Ascending aorta (tissue), 2 donors: ENCODE results near the gene CLEC2A. TPM values are rescaled to one million over a fixed set of nuclear protein-coding genes. Genes with fewer than 3 reads are reported as not detected.

ENCODE experiments used
- DNase-seq, 2 donors: peaks; one replicate each; pipeline ENCODE4 v3.0.0-alpha.2; 2019; ENCODE audit warnings: low spot score in 2 of 2
- H3K27ac ChIP-seq, 2 donors: fragments of 200-600 bp; sonication (generic); one replicate each; pipeline ENCODE4 v1.5.1; 2016 to 2017; ENCODE audit warnings: mild to moderate bottlenecking in 1 of 2
- H3K27me3 ChIP-seq: fragments of 200-600 bp; sonication (generic); one replicate; pipeline ENCODE4 v1.5.1; 2017
- H3K36me3 ChIP-seq, 2 donors: fragments of 200-600 bp; sonication (generic); one replicate each; pipeline ENCODE4 v1.5.1; 2016
- H3K4me1 ChIP-seq, 2 donors: fragments of 200-600 bp; sonication (generic); one replicate each; pipeline ENCODE4 v1.5.1; 2016 to 2017; ENCODE audit warnings: mild to moderate bottlenecking in 1 of 2
- H3K4me3 ChIP-seq, 2 donors: fragments of 200-600 bp; sonication (generic); one replicate each; pipeline ENCODE4 v1.5.1; 2016 to 2017; ENCODE audit warnings: mild to moderate bottlenecking in 1 of 2
- H3K9me3 ChIP-seq, 2 donors: fragments of 200-600 bp; sonication (generic); one replicate each; pipeline ENCODE4 v1.5.1; 2016
- intact Hi-C: fragments of 100-400 bp; cut with DNase I; formaldehyde crosslinking; loops from one replicate; pipeline ENCODE4 v1.15.1; 2023
- total RNA-seq: library from RNA; depleted of rRNA; stranded (reverse); fragments of >200 nt; gene quantifications from one replicate; pipeline ENCODE4 v1.1.0, GENCODE V29; 2016
- TF ChIP-seq, protein P1 (sequence below), 3 experiments: fragments of 200-600 bp in 2 of 3; fragments of 450-650 bp in 1 of 3; sonication (generic) in 2 of 3; IDR thresholded peaks; one replicate each; pipeline ENCODE4 v1.5.1; 2016 to 2019; ENCODE audit warnings: antibody characterized with exemption in 3 of 3, mild to moderate bottlenecking in 1 of 3, moderate library complexity in 1 of 3

The CLEC2A gene
- total RNA-seq, 1 donor from 2014 or later: not detected

DNA sequence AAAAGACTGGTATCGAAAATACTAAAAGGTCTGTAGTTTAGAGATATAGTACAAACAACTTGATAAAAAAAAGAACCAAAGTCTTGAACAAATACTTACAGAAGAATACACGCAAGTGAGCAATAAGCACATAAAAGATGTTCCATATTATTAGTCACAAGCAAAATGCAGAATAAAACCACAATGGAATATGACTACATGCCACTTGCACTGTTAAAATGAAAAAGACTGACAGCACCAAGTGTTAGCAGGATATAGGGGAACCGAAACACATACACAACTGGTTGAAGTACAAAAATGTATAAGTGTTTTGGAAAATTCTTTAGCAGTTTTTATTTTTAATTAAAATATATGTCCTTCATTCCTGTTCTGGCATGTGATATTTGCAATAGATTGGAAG, 3.6 kb downstream of the CLEC2A start:
- no peaks in the 10 kb centered on the region for H3K36me3 ChIP-seq
- H3K4me1 ChIP-seq: no peaks in the 10 kb centered on the region
- intact Hi-C loops: no loop called here
- no peak for DNase-seq
- no peak overlapping the region for H3K27ac ChIP-seq
- H3K27me3 ChIP-seq: no peaks in the 10 kb centered on the region
- no peaks in the 10 kb centered on the region for H3K9me3 ChIP-seq
- no peak overlapping the region for H3K4me3 ChIP-seq
- TF ChIP-seq, protein P1, sequence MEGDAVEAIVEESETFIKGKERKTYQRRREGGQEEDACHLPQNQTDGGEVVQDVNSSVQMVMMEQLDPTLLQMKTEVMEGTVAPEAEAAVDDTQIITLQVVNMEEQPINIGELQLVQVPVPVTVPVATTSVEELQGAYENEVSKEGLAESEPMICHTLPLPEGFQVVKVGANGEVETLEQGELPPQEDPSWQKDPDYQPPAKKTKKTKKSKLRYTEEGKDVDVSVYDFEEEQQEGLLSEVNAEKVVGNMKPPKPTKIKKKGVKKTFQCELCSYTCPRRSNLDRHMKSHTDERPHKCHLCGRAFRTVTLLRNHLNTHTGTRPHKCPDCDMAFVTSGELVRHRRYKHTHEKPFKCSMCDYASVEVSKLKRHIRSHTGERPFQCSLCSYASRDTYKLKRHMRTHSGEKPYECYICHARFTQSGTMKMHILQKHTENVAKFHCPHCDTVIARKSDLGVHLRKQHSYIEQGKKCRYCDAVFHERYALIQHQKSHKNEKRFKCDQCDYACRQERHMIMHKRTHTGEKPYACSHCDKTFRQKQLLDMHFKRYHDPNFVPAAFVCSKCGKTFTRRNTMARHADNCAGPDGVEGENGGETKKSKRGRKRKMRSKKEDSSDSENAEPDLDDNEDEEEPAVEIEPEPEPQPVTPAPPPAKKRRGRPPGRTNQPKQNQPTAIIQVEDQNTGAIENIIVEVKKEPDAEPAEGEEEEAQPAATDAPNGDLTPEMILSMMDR (IDR thresholded peaks at IDR 0.05): no peak

DNA sequence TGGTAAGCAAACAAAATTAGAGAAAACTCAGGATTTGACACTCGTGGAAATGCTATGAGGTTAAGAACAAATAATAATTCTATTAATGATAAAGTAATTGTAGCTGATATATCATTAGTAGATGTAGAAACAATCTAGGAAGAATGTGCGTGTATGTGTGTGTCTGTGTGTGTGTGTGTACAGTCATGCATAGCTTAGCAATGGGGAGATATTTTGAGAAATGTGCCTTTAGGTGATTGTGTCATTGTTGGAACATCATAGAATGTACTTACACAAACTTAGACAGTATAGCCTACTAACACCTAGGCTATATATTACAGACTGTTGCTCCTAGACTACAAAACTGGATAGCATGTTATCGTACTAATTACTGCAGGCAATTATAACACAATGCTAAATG, 5.3 kb downstream of the CLEC2A start:
- H3K27ac ChIP-seq: no peak overlapping the region
- DNase-seq: no peak
- H3K27me3 ChIP-seq: no peaks in the 10 kb centered on the region
- TF ChIP-seq, protein P1 (IDR thresholded peaks at IDR 0.05): no peak
- H3K4me3 ChIP-seq: no peak overlapping the region
- H3K36me3 ChIP-seq: no peaks in the 10 kb centered on the region
- intact Hi-C loops: loop anchor here (2.0 kb wide), 1 partner anchor 176 kb away; no protein-coding TSS in a partner anchor
- H3K9me3 ChIP-seq: no peaks in the 10 kb centered on the region
- no peaks in the 10 kb centered on the region for H3K4me1 ChIP-seq

DNA sequence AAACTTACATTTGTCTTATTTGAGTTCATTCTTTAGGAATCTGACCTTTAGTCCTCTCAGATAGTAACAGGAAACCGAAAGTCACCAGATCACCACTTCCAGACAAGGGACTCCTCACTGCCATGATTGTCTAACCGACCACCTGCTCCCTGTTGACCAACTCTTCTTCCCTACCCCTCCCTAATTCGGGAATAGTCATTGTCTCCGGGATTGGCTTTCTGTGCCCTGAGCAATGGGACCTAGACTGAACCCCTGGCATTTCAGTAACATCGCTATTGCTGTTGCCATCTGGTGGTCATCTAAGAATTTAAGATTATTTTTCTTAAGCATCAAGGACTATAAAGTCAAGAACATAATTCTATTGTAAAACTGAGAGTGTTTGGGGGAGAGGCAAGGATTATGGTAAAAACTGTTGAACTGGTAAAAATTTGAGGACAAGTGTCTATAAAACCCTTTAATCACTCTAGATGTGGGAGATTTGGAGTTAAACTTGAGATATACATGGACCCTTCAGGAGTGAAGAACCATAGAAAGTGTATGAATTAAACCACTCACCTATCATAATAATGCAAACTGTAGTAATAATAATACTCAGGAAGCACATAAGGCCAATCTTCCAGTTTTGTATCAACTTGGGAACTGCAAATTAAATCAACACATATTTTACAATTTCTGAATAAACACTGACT, 6.3 kb downstream of the CLEC2A start:
- Histone ChIP-seq H3K4me3 (no peak overlapping the region), H3K4me1 (no peaks in the 10 kb centered on the region), H3K27me3 (no peaks in the 10 kb centered on the region), H3K36me3 (no peaks in the 10 kb centered on the region), H3K9me3 (no peaks in the 10 kb centered on the region), H3K27ac (no peak overlapping the region)
- TF ChIP-seq, protein P1 (IDR thresholded peaks at IDR 0.05): peak in 2 of 3 experiments; percentile 21 to 29
- intact Hi-C loops: loop anchor here (2.0 kb wide), 2 partner anchors 175 to 181 kb away; no protein-coding TSS in a partner anchor
- DNase-seq: no peak

DNA sequence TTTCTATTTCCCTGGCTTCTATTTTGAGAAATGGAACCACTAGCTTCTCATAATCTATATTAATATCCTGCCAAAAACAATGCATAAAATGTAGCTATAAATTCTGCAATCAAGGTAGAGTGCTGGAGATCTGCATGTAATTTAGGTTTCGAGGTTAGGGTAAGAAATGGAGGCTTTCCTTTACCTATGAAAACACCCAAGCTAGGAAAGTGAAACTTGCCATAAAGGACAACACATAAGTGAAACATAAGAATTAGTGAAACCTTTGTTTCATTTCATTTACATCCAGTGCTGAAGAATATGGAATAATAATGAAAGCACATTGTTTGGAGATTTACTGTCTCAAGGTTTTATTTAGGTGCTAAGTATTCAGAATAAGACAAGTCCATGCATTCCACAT, 9.7 kb downstream of the CLEC2A start:
- TF ChIP-seq, protein P1 (IDR thresholded peaks at IDR 0.05): no peak
- H3K4me3 ChIP-seq: no peak overlapping the region
- no peaks in the 10 kb centered on the region for H3K36me3 ChIP-seq
- no peak for DNase-seq
- H3K9me3 ChIP-seq: no peaks in the 10 kb centered on the region
- H3K27ac ChIP-seq: no peak overlapping the region
- intact Hi-C loops: no loop called here
- H3K4me1 ChIP-seq: no peaks in the 10 kb centered on the region
- no peaks in the 10 kb centered on the region for H3K27me3 ChIP-seq

DNA sequence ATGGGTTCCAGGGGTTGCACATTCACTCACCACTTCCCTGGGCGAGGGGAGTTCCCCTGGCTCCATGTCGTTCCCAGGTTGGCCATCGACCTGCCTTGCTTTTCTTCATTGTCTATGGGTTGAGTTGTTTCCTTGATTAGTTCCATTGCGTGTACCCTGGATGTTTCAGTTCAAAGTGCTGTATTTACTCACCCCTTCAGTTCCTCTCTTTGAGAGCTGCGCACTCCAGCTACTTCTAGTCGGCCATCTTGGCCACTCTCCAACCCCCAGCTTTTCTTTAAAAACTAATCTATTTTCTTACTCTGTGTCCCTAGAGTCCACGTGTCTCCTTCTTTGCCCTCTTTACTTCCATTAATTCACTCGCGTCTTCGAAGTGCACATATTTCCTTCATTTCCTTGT, 11.7 kb downstream of the CLEC2A start:
- Histone ChIP-seq H3K27ac (no peak overlapping the region), H3K27me3 (no peaks in the 10 kb centered on the region), H3K4me3 (no peak overlapping the region), H3K9me3 (no peaks in the 10 kb centered on the region), H3K4me1 (no peaks in the 10 kb centered on the region), H3K36me3 (no peaks in the 10 kb centered on the region)
- TF ChIP-seq, protein P1 (IDR thresholded peaks at IDR 0.05): no peak
- no peak for DNase-seq
- intact Hi-C loops: no loop called here
